HepG2 (cell line): ENCODE results near the gene RAB2B. TPM values are rescaled to one million over a fixed set of nuclear protein-coding genes. Genes with fewer than 3 reads are reported as not detected.

Experiments
- GATAD2A ChIP-seq: IDR thresholded peaks from 2 replicates; pipeline ENCODE4 v1.6.1; 2016
- HMGXB4 ChIP-seq, 2 experiments: sonication (generic) in 1 of 2; formaldehyde crosslinking in 1 of 2; IDR thresholded peaks; 2 replicates each; pipeline versions ENCODE4 v1.4.0 to v1.6.1; 2018 to 2020; ENCODE audit warnings: missing genetic modification reagents in 2 of 2, borderline replicate concordance in 1 of 2, low read depth in 1 of 2, mild to moderate bottlenecking in 1 of 2, missing biosample characterization in 1 of 2
- HOXD1 ChIP-seq: sonication (generic); formaldehyde crosslinking; IDR thresholded peaks from 2 replicates; pipeline ENCODE4 v1.5.0; 2020; ENCODE audit warnings: missing genetic modification reagents
- KDM3A ChIP-seq: IDR thresholded peaks from 2 replicates; pipeline ENCODE4 v1.6.1; 2018; ENCODE audit warnings: low read depth, missing compliant biosample characterization
- KLF11 ChIP-seq: IDR thresholded peaks from 2 replicates; pipeline ENCODE4 v1.6.1; 2016; ENCODE audit warnings: missing compliant biosample characterization
- MIER3 ChIP-seq: IDR thresholded peaks from 2 replicates; pipeline ENCODE4 v1.6.1; 2016; ENCODE audit warnings: missing compliant biosample characterization, borderline replicate concordance
- PAXIP1 ChIP-seq: sonication (generic); formaldehyde crosslinking; conservative IDR thresholded peaks from 2 replicates; pipeline ENCODE4 v1.4.0; 2020; ENCODE audit warnings: mild to moderate bottlenecking, missing genetic modification reagents, moderate library complexity
- SRSF9 ChIP-seq: fragments of 200-400 bp; formaldehyde crosslinking; IDR thresholded peaks from 2 replicates; pipeline ENCODE4 v1.6.1; 2018; ENCODE audit warnings: borderline replicate concordance, mild to moderate bottlenecking, low read depth, low read length; ENCODE audit not compliant: insufficient read depth, poor library complexity, severe bottlenecking
- TBP ChIP-seq: sonication (generic); formaldehyde crosslinking; IDR thresholded peaks from 2 replicates; pipeline ENCODE4 v1.5.0; 2020; ENCODE audit warnings: missing genetic modification reagents
- ZBTB46 ChIP-seq: sonication (generic); formaldehyde crosslinking; IDR thresholded peaks from 2 replicates; pipeline ENCODE4 v1.4.0; 2020; ENCODE audit warnings: mild to moderate bottlenecking, missing genetic modification reagents, borderline replicate concordance
- ZBTB8A ChIP-seq: sonication (generic); formaldehyde crosslinking; IDR thresholded peaks from 2 replicates; pipeline ENCODE4 v1.4.0; 2020; ENCODE audit warnings: mild to moderate bottlenecking, low read depth, missing genetic modification reagents, borderline replicate concordance
- ZFP37 ChIP-seq: sonication (generic); formaldehyde crosslinking; IDR thresholded peaks from 2 replicates; pipeline ENCODE4 v1.4.0; 2020; ENCODE audit warnings: missing genetic modification reagents, borderline replicate concordance
- ZNF256 ChIP-seq: sonication (generic); formaldehyde crosslinking; conservative IDR thresholded peaks from 2 replicates; pipeline ENCODE4 v1.4.0; 2020; ENCODE audit warnings: missing genetic modification reagents
- ZNF367 ChIP-seq: sonication (generic); formaldehyde crosslinking; IDR thresholded peaks from 2 replicates; pipeline ENCODE4 v1.4.0; 2020; ENCODE audit warnings: missing genetic modification reagents, borderline replicate concordance
- ZNF510 ChIP-seq: sonication (generic); formaldehyde crosslinking; IDR thresholded peaks from 2 replicates; pipeline ENCODE4 v1.4.0; 2020; ENCODE audit warnings: low read depth, mild to moderate bottlenecking, missing genetic modification reagents
- ZNF616 ChIP-seq: sonication (generic); formaldehyde crosslinking; IDR thresholded peaks from 2 replicates; pipeline ENCODE4 v1.5.0; 2020; ENCODE audit warnings: low read depth, mild to moderate bottlenecking, missing genetic modification reagents
- polyA plus RNA-seq, 8 experiments: library from polyadenylated mRNA; depleted of rRNA in 3 of 8; stranded (reverse) in 7 of 8; unstranded in 1 of 8; fragments of >200 nt; fragmentation: Illumina TruSeq in 4 of 8; extraction: Trizol in 4 of 8; gene quantifications; 2 replicates each; pipeline versions ENCODE4 v1.2.1 to v1.2.3, GENCODE V29; 2011 to 2016; ENCODE audit warnings: low read depth in 4 of 8, missing spikeins in 1 of 8, mixed read lengths in 1 of 8; ENCODE audit not compliant: insufficient read depth in 1 of 8
- total RNA-seq, 5 experiments: library from RNA; depleted of rRNA; stranded (reverse); fragments of >200 nt; fragmentation: Illumina TruSeq; extraction: Trizol; gene quantifications; 2 replicates each; pipeline ENCODE4 v1.2.3, GENCODE V29; 2016; ENCODE audit warnings: low read depth in 1 of 5
- TF ChIP-seq, protein P1 (sequence below): sonication (generic); formaldehyde crosslinking; IDR thresholded peaks from 2 replicates; pipeline ENCODE4 v1.4.0; 2020; ENCODE audit warnings: missing genetic modification reagents

Gene RAB2B
- total and polyA plus RNA-seq, 2 of the 13 experiments (the other 11 are each of a cell fraction or from before 2014, with no cell fraction given): 36.0 to 60.6 TPM

- TF ChIP-seq ZNF256: peak; percentile 80
- TF ChIP-seq ZBTB8A: no peak
- no peak for TF ChIP-seq ZNF510 (CRISPR knock-in tag)
- peak; percentile 82; the same call in 1 of the 2 replicates for TF ChIP-seq ZNF367 (CRISPR knock-in tag)
- no peak for TF ChIP-seq SRSF9
- peak; percentile 78 for TF ChIP-seq GATAD2A (CRISPR knock-in tag)
- TF ChIP-seq ZBTB46 (CRISPR knock-in tag): no peak
- peak; percentile 77 for TF ChIP-seq KDM3A (CRISPR knock-in tag)
- peak; percentile 73 for TF ChIP-seq ZFP37
- no peak for TF ChIP-seq TBP (CRISPR knock-in tag)
- TF ChIP-seq MIER3: peak; percentile 94
- peak; percentile 85; the same call in 1 of the 2 replicates for TF ChIP-seq KLF11 (CRISPR knock-in tag)
- TF ChIP-seq ZNF616: no peak
- peak; percentile 80 for TF ChIP-seq HOXD1
- TF ChIP-seq PAXIP1 (CRISPR knock-in tag): peak; percentile 42; the same call in 1 of the 2 replicates
- peak; percentile 68 to 91; a peak in 2 of 4 replicates for TF ChIP-seq HMGXB4 (CRISPR knock-in tag; IDR thresholded peaks at IDR 0.05; ENCODE audit: borderline replicate concordance in 1 of 2, low read depth in 1 of 2)
- TF ChIP-seq, protein P1, sequence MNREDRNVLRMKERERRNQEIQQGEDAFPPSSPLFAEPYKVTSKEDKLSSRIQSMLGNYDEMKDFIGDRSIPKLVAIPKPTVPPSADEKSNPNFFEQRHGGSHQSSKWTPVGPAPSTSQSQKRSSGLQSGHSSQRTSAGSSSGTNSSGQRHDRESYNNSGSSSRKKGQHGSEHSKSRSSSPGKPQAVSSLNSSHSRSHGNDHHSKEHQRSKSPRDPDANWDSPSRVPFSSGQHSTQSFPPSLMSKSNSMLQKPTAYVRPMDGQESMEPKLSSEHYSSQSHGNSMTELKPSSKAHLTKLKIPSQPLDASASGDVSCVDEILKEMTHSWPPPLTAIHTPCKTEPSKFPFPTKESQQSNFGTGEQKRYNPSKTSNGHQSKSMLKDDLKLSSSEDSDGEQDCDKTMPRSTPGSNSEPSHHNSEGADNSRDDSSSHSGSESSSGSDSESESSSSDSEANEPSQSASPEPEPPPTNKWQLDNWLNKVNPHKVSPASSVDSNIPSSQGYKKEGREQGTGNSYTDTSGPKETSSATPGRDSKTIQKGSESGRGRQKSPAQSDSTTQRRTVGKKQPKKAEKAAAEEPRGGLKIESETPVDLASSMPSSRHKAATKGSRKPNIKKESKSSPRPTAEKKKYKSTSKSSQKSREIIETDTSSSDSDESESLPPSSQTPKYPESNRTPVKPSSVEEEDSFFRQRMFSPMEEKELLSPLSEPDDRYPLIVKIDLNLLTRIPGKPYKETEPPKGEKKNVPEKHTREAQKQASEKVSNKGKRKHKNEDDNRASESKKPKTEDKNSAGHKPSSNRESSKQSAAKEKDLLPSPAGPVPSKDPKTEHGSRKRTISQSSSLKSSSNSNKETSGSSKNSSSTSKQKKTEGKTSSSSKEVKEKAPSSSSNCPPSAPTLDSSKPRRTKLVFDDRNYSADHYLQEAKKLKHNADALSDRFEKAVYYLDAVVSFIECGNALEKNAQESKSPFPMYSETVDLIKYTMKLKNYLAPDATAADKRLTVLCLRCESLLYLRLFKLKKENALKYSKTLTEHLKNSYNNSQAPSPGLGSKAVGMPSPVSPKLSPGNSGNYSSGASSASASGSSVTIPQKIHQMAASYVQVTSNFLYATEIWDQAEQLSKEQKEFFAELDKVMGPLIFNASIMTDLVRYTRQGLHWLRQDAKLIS (CRISPR knock-in tag): peak; percentile 48; the same call in 1 of the 2 replicates
Observed at GRCh38 chr14:21510735-21511657, 34.2 kb upstream of the RAB2B start, which contains the start of gene METTL3 (continued).
